ENCODE results near the gene LRATD1. TPM values are rescaled to one million over a fixed set of nuclear protein-coding genes. Genes with fewer than 3 reads are reported as not detected.

The LRATD1 gene
- polyA plus RNA-seq, 1 donor from 2014 or later, result 81.4 TPM

DNA sequence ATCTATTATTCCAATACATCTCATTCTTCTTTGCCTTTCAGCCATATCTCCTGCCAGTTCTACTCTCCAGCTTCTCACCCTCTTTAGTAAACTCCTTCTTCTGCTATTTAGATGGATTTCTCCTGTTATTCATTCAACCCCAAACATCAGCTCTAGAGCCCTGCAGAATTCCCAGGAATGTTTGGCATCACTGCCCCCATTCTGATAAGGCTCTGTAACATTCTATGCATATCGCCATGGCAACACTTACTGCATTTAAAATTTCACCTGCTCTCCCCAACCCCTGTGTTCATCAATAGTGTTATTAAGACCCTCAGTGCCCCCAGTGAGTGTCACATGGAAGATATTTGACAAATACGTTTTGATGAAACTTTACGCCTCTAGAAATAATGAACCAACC, 28.6 kb downstream of the LRATD1 start:
- no peaks in the 10 kb centered on the region for H3K27me3 ChIP-seq (ENCODE audit: insufficient read depth, low read depth, low read length)
- TF ChIP-seq TAF1 (IDR thresholded peaks at IDR 0.05; ENCODE audit: low read depth), result no peak

DNA sequence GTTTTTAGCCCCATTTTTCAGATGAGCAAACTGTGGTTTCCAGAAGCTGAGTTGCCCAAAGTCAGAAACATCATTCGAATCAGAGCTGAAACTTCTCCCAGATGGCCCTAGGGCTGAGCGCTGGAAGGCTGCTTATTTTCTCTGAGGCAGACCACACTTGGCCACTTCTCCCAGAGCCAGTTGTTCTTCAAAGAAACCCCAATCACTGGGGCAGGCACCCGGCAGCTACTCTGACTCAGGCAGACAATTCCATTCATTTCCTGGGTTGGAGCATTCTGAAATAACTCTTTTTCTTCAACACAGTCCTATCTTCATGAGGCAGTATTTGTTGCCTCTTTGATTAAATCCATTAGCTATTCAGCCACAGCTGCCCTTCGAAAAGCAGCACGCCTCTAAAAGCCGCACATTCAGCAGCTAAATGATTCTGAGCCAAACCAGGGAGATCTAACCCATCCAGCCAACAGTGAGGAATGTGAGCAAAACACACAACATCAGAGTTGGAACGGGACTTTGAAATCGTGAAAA, 40.9 kb downstream of the LRATD1 start:
- Histone ChIP-seq H3K4me2 (ENCODE audit: low read length) (no peak overlapping the region), H3K4me3 (ENCODE audit: low read length) (no peak overlapping the region), H3K9me3 (ENCODE audit: low read length) (no peaks in the 10 kb centered on the region), H3K79me2 (replicated peaks; ENCODE audit: insufficient read depth, low read length) (no peaks in the 10 kb centered on the region), H3K36me3 (ENCODE audit: insufficient read depth, low read length) (no peaks in the 10 kb centered on the region), H3K27ac (ENCODE audit: low read length) (no peak overlapping the region), H3F3A (ENCODE audit: insufficient read depth, low read length, poor library complexity, severe bottlenecking) (peaks cover 5% of the 10 kb centered on the region), H2AFZ (ENCODE audit: low read depth, low read length) (no peak overlapping the region), H4K20me1 (ENCODE audit: insufficient read depth) (no peaks in the 10 kb centered on the region), H3K27me3 (ENCODE audit: insufficient read depth, low read depth, low read length) (no peaks in the 10 kb centered on the region), H3K9ac (ENCODE audit: low read length) (no peak overlapping the region), H3K9me2 (ENCODE audit: insufficient read depth, low read length) (no peaks in the 10 kb centered on the region)
- TF ChIP-seq CTCF (IDR thresholded peaks at IDR 0.05; ENCODE audit: poor library complexity, severe bottlenecking) (no peak), EP300 (conservative IDR thresholded peaks at IDR 0.05; ENCODE audit: poor library complexity, severe bottlenecking) (no peak), MXI1 (conservative IDR thresholded peaks at IDR 0.05; ENCODE audit: poor library complexity, severe bottlenecking) (no peak), SMC3 (conservative IDR thresholded peaks at IDR 0.05; ENCODE audit: poor library complexity) (no peak), POLR2AphosphoS5 (IDR thresholded peaks at IDR 0.05) (no peak), TAF1 (IDR thresholded peaks at IDR 0.05; ENCODE audit: low read depth) (no peak), RAD21 (conservative IDR thresholded peaks at IDR 0.05) (no peak), EZH2 (IDR thresholded peaks at IDR 0.05; ENCODE audit: borderline replicate concordance, insufficient read depth, low read length, poor library complexity, severe bottlenecking) (no peak)
- TF ChIP-seq, protein P1, sequence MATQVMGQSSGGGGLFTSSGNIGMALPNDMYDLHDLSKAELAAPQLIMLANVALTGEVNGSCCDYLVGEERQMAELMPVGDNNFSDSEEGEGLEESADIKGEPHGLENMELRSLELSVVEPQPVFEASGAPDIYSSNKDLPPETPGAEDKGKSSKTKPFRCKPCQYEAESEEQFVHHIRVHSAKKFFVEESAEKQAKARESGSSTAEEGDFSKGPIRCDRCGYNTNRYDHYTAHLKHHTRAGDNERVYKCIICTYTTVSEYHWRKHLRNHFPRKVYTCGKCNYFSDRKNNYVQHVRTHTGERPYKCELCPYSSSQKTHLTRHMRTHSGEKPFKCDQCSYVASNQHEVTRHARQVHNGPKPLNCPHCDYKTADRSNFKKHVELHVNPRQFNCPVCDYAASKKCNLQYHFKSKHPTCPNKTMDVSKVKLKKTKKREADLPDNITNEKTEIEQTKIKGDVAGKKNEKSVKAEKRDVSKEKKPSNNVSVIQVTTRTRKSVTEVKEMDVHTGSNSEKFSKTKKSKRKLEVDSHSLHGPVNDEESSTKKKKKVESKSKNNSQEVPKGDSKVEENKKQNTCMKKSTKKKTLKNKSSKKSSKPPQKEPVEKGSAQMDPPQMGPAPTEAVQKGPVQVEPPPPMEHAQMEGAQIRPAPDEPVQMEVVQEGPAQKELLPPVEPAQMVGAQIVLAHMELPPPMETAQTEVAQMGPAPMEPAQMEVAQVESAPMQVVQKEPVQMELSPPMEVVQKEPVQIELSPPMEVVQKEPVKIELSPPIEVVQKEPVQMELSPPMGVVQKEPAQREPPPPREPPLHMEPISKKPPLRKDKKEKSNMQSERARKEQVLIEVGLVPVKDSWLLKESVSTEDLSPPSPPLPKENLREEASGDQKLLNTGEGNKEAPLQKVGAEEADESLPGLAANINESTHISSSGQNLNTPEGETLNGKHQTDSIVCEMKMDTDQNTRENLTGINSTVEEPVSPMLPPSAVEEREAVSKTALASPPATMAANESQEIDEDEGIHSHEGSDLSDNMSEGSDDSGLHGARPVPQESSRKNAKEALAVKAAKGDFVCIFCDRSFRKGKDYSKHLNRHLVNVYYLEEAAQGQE (IDR thresholded peaks at IDR 0.05; ENCODE audit: borderline replicate concordance), result no peak

More for the DNA sequence above, 28.6 kb downstream of the LRATD1 start:
- Histone ChIP-seq H3K4me3 (ENCODE audit: low read length) (no peak overlapping the region), H3K9me3 (ENCODE audit: low read length) (no peaks in the 10 kb centered on the region), H3F3A (ENCODE audit: insufficient read depth, low read length, poor library complexity, severe bottlenecking) (no peaks in the 10 kb centered on the region), H3K36me3 (ENCODE audit: insufficient read depth, low read length) (no peaks in the 10 kb centered on the region), H3K9ac (ENCODE audit: low read length) (no peak overlapping the region), H3K9me2 (ENCODE audit: insufficient read depth, low read length) (no peaks in the 10 kb centered on the region), H4K20me1 (ENCODE audit: insufficient read depth) (no peaks in the 10 kb centered on the region), H2AFZ (ENCODE audit: low read depth, low read length) (no peak overlapping the region), H3K79me2 (replicated peaks; ENCODE audit: insufficient read depth, low read length) (no peaks in the 10 kb centered on the region), H3K4me2 (ENCODE audit: low read length) (no peak overlapping the region), H3K27ac (ENCODE audit: low read length) (no peak overlapping the region)

DNA sequence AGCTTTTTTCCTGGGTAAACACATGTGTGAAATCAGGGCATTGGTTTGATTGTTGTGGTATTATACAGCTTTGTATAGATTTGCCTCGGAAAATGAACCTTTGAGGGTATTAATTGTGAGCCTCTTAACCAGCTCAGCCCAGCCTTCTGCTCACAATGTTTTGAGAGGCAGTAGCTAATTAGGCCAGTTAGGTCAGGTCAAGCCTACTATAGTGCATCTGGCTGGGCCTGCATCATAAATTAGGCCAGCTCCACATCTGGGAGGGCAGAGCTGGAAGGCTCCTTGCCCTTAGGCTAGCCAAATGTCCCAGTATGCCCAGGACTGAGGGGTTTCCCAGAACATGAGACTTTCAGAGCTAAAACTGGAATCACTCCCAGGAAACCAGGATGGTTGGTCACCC, 43.0 kb downstream of the LRATD1 start:
- H3K36me3 ChIP-seq (ENCODE audit: insufficient read depth, low read length), result no peaks in the 10 kb centered on the region
- H3K27ac ChIP-seq (ENCODE audit: low read length), result no peak overlapping the region

More for the DNA sequence above, 43.0 kb downstream of the LRATD1 start:
- peaks cover 5% of the 10 kb centered on the region for H3F3A ChIP-seq (ENCODE audit: insufficient read depth, low read length, poor library complexity, severe bottlenecking)
- H3K9me3 ChIP-seq (ENCODE audit: low read length), result no peaks in the 10 kb centered on the region
- H3K4me2 ChIP-seq (ENCODE audit: low read length), result no peak overlapping the region
- no peak overlapping the region for H3K9ac ChIP-seq (ENCODE audit: low read length)
- H3K27me3 ChIP-seq (ENCODE audit: insufficient read depth, low read depth, low read length), result no peaks in the 10 kb centered on the region
- H3K9me2 ChIP-seq (ENCODE audit: insufficient read depth, low read length), result no peaks in the 10 kb centered on the region
- no peak overlapping the region for H2AFZ ChIP-seq (ENCODE audit: low read depth, low read length)
- no peaks in the 10 kb centered on the region for H4K20me1 ChIP-seq (ENCODE audit: insufficient read depth)
- TF ChIP-seq POLR2AphosphoS5 (IDR thresholded peaks at IDR 0.05) (no peak), TAF1 (IDR thresholded peaks at IDR 0.05; ENCODE audit: low read depth) (no peak), EP300 (conservative IDR thresholded peaks at IDR 0.05; ENCODE audit: poor library complexity, severe bottlenecking) (no peak), EZH2 (IDR thresholded peaks at IDR 0.05; ENCODE audit: borderline replicate concordance, insufficient read depth, low read length, poor library complexity, severe bottlenecking) (no peak), CTCF (IDR thresholded peaks at IDR 0.05; ENCODE audit: poor library complexity, severe bottlenecking) (no peak)
- no peaks in the 10 kb centered on the region for H3K79me2 ChIP-seq (replicated peaks; ENCODE audit: insufficient read depth, low read length)
- H3K4me3 ChIP-seq (ENCODE audit: low read length), result no peak overlapping the region

Data from neural cell (in vitro differentiated cells).